ENCODE measurements around the gene IARS1. TPM values are rescaled to one million over a fixed set of nuclear protein-coding genes. Genes with fewer than 3 reads are reported as not detected.

IARS1 gene
- total and polyA plus RNA-seq, 2 experiments from 2014 or later = 105 to 310 TPM

DNA sequence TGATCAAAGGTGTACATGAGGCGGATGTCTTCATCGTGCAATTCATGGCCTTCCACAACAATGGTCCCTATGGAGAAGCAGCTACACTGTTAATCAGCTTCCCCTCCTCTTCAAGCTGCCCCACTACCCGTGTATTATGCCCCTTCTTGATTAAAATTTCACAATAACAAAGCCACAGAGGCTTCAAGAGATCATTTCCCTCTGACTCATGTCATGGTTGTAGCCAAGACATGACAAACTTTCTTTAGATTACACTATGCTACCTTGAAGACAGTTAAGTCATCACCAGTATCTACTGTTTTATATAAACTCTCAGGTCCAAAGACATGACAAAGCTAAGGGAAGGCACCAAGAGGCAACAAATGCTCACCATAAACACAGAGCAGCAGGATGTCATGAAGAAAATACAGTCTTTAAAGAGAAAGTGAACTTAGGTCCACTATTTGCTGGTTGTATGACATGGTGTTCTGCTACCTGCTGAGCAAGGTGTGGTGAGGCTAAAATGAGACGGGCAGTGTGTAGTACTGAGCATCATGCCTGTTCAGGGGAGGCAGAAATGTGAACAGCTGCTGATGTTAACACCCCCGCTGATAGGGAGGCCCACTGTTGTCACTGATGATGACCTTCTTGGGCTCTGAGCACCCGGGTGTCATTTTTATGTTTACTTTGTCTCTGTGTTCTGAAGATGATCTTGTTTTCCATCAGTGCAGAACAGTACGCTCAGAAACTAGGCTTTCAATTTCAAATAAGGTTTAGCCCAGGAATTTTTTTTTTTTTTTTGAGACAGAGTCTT lies 48.3 kb downstream of the IARS1 start:
- ATAC-seq = no peak
- H3K36me3 ChIP-seq (ENCODE audit: insufficient read depth) = peaks cover 100% of the 10 kb centered on the region

More for the DNA sequence above, 48.3 kb downstream of the IARS1 start:
- H3K27ac Mint-ChIP-seq = no peak overlapping the region
- peaks cover 32% of the 10 kb centered on the region for H4K20me1 ChIP-seq (replicated peaks; ENCODE audit: insufficient read depth)
- H3K4me1 Mint-ChIP-seq = no peaks in the 10 kb centered on the region
- peaks cover 97% of the 10 kb centered on the region for H3K36me3 Mint-ChIP-seq (ENCODE audit: low read depth)
- no peak for DNase-seq (ENCODE audit: low spot score)
- no peaks in the 10 kb centered on the region for H3K9me3 Mint-ChIP-seq
- 0 out of 2 replicates have a peak, but pooled peaks cover 5% of the 10 kb centered on the region for H3K79me2 ChIP-seq (replicated peaks; ENCODE audit: insufficient read depth)
- H3F3A ChIP-seq (replicated peaks; ENCODE audit: low read depth) = peaks cover 9% of the 10 kb centered on the region; the same call in 1 of the 2 replicates
- H3K27ac ChIP-seq (ENCODE audit: low read depth) = no peak overlapping the region
- H3K9me2 ChIP-seq (ENCODE audit: insufficient read depth) = no peaks in the 10 kb centered on the region
- no peak overlapping the region for H2AFZ ChIP-seq
- no peaks in the 10 kb centered on the region for H3K27me3 ChIP-seq (ENCODE audit: insufficient read depth)
- peaks cover 10% of the 10 kb centered on the region for H3K27me3 Mint-ChIP-seq (ENCODE audit: insufficient read depth, low read depth, poor library complexity)
- no peaks in the 10 kb centered on the region for H3K4me1 ChIP-seq (ENCODE audit: insufficient read depth)
- no peak overlapping the region for H3K4me3 Mint-ChIP-seq
- no peak overlapping the region for H3K4me2 ChIP-seq
- no peak overlapping the region for H3K4me3 ChIP-seq
- TF ChIP-seq, protein P1, sequence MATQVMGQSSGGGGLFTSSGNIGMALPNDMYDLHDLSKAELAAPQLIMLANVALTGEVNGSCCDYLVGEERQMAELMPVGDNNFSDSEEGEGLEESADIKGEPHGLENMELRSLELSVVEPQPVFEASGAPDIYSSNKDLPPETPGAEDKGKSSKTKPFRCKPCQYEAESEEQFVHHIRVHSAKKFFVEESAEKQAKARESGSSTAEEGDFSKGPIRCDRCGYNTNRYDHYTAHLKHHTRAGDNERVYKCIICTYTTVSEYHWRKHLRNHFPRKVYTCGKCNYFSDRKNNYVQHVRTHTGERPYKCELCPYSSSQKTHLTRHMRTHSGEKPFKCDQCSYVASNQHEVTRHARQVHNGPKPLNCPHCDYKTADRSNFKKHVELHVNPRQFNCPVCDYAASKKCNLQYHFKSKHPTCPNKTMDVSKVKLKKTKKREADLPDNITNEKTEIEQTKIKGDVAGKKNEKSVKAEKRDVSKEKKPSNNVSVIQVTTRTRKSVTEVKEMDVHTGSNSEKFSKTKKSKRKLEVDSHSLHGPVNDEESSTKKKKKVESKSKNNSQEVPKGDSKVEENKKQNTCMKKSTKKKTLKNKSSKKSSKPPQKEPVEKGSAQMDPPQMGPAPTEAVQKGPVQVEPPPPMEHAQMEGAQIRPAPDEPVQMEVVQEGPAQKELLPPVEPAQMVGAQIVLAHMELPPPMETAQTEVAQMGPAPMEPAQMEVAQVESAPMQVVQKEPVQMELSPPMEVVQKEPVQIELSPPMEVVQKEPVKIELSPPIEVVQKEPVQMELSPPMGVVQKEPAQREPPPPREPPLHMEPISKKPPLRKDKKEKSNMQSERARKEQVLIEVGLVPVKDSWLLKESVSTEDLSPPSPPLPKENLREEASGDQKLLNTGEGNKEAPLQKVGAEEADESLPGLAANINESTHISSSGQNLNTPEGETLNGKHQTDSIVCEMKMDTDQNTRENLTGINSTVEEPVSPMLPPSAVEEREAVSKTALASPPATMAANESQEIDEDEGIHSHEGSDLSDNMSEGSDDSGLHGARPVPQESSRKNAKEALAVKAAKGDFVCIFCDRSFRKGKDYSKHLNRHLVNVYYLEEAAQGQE (IDR thresholded peaks at IDR 0.05; ENCODE audit: unreplicated experiment) = no peak
- TF ChIP-seq EZH2phosphoT487 (IDR thresholded peaks at IDR 0.05; ENCODE audit: unreplicated experiment) (no peak), POLR2AphosphoS5 (IDR thresholded peaks at IDR 0.05; ENCODE audit: low read depth) (no peak), EZH2 (IDR thresholded peaks at IDR 0.05; ENCODE audit: low read depth, unreplicated experiment) (no peak), NANOG (IDR thresholded peaks at IDR 0.05; ENCODE audit: borderline replicate concordance) (no peak)
- TF ChIP-seq, protein P2, sequence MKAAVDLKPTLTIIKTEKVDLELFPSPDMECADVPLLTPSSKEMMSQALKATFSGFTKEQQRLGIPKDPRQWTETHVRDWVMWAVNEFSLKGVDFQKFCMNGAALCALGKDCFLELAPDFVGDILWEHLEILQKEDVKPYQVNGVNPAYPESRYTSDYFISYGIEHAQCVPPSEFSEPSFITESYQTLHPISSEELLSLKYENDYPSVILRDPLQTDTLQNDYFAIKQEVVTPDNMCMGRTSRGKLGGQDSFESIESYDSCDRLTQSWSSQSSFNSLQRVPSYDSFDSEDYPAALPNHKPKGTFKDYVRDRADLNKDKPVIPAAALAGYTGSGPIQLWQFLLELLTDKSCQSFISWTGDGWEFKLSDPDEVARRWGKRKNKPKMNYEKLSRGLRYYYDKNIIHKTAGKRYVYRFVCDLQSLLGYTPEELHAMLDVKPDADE (IDR thresholded peaks at IDR 0.05) = no peak

Small RNAs within 50 kb of the gene (microRNA-seq; reads per million reads assigned to microRNA genes)
- gene MIR3651 = not detected

Small RNAs within 50 kb of the gene (small RNA-seq; reads per million reads assigned to genes)
- gene MIR3651 (ENCODE audit: low replicate concordance) (not detected), gene SNORA84 (ENCODE audit: low replicate concordance) (0.37 reads per million, percentile 22 among the genes with 10 or more reads in this experiment)

Other genes with a start within 250 kb of the IARS1 start
- gene SPTLC1, start 178.3 kb downstream of the IARS1 start, total RNA-seq (2014; rRNA removed; shearing (Covaris generic)) = 91.0 and 100 TPM in 2 replicates
- 42.6 and 54.8 TPM in 2 replicates for gene SPTLC1, start 178.3 kb downstream of the IARS1 start, polyA plus RNA-seq (2016; fragmentation: Nextera tagmentation; extraction: Ambion mirVana)
- gene NOL8, start 31.7 kb upstream of the IARS1 start, total RNA-seq (2014; rRNA removed; shearing (Covaris generic)) = 26.0 and 26.6 TPM in 2 replicates
- 34.1 and 42.7 TPM in 2 replicates for gene NOL8, start 31.7 kb upstream of the IARS1 start, polyA plus RNA-seq (2016; fragmentation: Nextera tagmentation; extraction: Ambion mirVana)
- gene CENPP, start 32.3 kb upstream of the IARS1 start, total RNA-seq (2014; rRNA removed; shearing (Covaris generic)) = 12.5 and 12.6 TPM in 2 replicates
- 8.9 and 11.0 TPM in 2 replicates for gene CENPP, start 32.3 kb upstream of the IARS1 start, polyA plus RNA-seq (2016; fragmentation: Nextera tagmentation; extraction: Ambion mirVana)
- not detected in 2 replicates for gene OGN, start 110.9 kb upstream of the IARS1 start, total RNA-seq (2014; rRNA removed; shearing (Covaris generic))
- 2.2 and 2.5 TPM in 2 replicates for gene OGN, start 110.9 kb upstream of the IARS1 start, polyA plus RNA-seq (2016; fragmentation: Nextera tagmentation; extraction: Ambion mirVana)
- gene OMD, start 130.8 kb upstream of the IARS1 start, total RNA-seq (2014; rRNA removed; shearing (Covaris generic)) = not detected in 2 replicates
- 1.1 and 1.3 TPM in 2 replicates for gene OMD, start 130.8 kb upstream of the IARS1 start, polyA plus RNA-seq (2016; fragmentation: Nextera tagmentation; extraction: Ambion mirVana)
- gene ASPN, start 188.8 kb upstream of the IARS1 start, total RNA-seq (2014; rRNA removed; shearing (Covaris generic)) = not detected in 2 replicates
- gene ASPN, start 188.8 kb upstream of the IARS1 start, polyA plus RNA-seq (2016; fragmentation: Nextera tagmentation; extraction: Ambion mirVana) = 0.82 and 0.99 TPM in 2 replicates
- not detected in 2 replicates for gene ECM2, start 242.3 kb upstream of the IARS1 start, total RNA-seq (2014; rRNA removed; shearing (Covaris generic))
- gene ECM2, start 242.3 kb upstream of the IARS1 start, polyA plus RNA-seq (2016; fragmentation: Nextera tagmentation; extraction: Ambion mirVana) = 0.57 and 0.79 TPM in 2 replicates

Measured in GM23338 (cell line).